ENCODE measurements around the gene ATXN1.

ATXN1 gene

DNA sequence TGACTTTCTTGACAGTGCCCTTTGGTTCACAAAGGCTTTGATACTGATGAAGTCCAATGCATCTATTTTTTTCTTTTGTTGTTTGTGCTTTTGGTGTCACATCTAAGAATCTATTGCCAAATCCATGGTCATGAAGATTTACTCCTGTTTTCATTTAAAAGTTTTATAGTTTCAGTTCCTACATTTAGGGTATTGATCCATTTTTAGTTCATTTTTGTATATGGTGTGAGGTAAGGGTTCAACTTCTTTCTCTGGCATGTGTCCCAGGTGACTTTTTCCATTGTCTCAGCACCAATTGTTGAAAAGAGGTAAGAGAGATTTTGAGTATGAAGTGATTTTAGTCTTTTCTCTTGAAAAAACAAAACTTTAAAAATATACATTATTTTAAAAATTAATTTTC lies 262.3 kb downstream of the ATXN1 start:
- DNase-seq (ENCODE audit: low read depth in 2 of 2) = no peak

DNA sequence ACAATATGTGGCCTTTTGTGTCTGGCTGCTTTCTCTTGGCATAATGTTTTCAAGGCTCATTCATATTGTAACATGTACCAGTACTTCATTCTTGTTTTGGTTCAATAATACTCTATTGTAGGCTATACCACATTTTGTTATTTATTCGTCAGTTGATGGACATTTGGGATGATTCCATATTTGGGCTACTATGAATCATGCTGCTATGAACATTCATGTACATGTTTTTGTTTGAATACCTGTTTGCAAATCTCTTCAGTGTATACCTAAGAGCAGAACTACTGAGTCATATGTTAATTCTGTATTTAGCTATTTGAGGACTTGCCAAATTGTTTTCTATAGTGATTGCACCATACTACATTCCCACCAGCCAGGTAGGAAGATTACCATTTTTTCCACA lies 263.0 kb downstream of the ATXN1 start:
- DNase-seq (ENCODE audit: low read depth in 2 of 2) = no peak

DNA sequence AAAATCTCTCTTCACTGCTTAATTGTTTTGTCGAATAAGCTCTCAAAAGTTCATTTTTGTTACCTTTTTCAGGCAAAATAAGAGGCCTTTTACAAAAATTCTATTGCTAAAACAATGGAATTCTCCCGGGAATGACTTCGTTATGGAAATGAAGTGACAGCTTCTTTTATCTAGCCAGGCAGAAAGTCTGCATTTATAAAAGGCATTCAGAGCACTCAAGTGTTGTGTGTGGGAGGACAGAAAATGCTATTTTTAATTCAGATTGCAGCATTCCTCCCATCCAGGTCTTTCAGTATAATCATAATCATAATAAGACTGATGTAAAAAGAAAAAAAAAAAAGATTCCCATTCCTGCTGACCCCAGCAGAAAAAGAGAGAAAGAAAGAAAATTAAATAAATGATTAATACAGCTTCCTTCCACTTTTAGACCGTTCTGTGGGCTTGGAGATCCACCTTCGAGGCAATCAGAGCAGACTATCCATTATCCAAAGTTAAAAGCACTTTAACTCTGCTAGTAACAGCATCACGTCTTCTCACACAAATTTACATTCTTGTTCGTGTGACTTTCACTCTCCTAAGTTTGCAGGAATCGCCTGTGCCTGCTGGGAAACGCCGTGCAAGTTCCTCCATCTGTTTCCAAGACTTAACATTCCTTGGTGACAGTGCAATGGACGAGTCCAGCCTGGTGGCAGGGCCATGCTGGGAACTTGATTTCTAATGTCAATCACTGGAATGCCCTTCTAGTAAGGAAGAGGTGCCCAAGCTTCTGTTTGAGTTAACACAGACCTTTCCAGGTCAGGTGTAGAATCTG lies 264.1 kb downstream of the ATXN1 start:
- DNase-seq (ENCODE audit: low read depth in 2 of 2) = no peak

DNA sequence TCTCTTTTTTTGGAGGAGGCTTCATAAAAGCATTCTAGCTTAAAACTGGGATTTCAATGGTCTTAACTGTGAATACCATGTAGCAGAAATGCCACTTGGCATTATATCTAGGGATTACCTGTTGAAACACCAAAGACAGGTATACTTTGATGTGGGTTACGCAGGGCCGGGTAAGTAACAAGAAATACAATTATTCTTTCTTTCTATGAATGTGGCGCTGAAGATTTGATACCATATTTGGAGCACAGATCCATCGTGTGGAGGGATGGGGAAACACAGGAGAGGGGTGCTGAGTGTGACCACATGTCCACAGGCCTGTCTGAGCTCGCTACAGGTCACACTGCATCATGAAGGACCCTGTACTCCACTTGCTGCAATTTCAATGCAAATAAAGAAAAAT lies 265.1 kb downstream of the ATXN1 start:
- DNase-seq (ENCODE audit: low read depth in 2 of 2) = no peak

DNA sequence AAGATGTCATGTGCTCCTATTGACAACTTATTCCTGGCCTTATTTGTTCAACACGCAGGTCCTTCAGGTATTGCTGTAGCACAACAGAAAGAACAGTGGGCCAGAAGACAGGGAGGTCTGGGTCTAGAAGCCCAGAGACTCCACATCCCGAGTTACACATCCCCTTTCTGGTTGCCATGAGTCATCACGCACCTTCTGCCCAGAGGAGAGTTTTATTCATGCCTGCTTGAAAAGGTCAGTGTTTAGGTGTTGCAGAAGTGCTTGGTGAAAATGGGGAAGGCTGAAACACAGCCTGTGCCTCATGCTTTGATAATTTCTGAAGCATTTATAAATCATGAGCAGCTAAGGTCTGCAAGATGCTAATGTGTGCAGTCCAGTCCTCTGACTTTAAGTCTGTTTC lies 266.5 kb downstream of the ATXN1 start:
- no peak for DNase-seq (ENCODE audit: low read depth in 2 of 2)

DNA sequence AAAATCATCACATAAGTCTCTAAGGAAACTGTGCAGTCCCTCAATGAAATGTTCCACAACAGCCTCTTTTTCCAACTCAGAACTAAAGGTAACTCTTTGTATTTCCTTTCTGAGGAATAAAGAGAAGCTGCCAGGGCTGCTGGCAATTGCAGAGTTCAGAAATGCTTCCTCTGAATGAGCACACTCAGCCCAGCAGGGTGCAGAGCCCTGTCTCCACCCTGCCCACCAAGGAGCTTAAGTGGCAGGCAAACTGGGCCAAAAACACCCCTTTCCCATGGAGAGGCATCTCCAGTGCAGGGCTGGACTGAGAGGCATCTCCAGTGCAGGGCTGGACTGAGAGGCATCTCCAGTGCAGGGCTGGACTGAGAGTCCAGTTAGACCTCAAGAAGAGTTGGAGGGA lies 267.5 kb downstream of the ATXN1 start:
- no peak for DNase-seq (ENCODE audit: low read depth in 2 of 2)

DNA sequence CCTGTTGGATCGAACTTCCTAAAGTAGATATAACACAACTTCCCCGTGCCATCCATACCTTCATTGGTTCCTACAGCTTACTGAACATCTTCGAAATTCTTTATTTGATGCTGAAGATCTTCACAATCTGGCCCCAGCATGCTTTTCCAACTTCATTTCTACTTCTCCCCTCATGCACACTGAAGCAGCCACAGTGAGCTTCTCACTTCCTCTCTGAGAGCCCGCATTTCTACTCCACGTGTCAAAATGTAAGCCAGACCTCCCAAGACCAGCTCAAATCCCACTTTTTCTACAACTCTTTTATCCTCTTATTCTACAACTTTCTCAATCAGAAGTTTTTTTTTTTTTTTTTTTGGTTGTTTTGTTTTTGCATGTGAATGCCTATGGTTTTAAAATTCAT lies 268.1 kb downstream of the ATXN1 start:
- no peak for DNase-seq (ENCODE audit: low read depth in 2 of 2)

DNA sequence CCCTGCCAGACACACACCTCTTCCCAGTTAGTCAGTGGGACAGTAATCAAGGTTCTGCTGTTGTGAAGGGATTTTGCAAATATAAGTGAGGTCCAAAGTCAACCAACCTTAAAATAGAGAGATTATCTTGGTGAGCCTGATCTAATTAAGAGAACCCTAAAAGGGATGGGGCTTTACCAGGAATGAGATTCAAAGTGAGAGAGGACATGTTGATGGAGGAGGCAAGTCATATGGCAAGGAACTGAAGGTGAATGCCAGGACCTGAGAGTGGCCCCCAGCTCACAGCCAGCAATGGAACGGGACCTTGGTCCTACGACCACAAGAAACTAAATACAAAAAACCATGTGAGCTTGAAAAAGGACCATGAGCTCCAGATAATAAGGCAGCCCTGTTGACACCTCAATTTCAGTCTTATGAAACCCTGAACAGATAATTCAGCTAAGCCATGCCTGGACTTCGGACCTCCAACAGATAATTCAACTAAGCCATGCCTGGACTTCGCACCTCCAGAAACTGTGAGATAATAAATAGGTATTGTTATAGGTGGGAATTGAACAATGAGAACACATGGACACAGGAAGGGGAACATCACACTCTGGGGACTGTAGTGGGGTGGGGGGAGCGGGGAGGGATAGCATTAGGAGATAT lies 269.5 kb downstream of the ATXN1 start:
- DNase-seq (ENCODE audit: low read depth in 2 of 2) = no peak

DNA sequence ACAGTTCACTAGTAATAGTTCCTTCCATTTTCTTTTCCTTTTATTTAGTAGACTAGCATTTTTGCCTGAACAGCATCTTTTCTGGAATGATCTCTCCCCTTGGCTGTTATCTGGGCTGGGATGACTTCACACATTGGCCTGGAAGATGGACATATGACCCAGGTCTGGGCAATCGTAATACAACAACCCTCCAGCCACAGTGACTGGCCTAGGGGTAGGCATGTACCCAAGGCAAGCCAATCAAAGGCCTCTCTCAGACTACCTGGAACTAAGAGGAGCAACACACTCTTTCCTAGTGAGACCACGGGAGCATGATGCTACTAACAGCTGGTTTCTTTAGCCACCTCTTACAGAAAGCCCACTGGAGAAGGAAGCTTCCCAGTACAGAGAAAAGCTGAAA lies 270.6 kb downstream of the ATXN1 start:
- no peak for DNase-seq (ENCODE audit: low read depth in 2 of 2)

DNA sequence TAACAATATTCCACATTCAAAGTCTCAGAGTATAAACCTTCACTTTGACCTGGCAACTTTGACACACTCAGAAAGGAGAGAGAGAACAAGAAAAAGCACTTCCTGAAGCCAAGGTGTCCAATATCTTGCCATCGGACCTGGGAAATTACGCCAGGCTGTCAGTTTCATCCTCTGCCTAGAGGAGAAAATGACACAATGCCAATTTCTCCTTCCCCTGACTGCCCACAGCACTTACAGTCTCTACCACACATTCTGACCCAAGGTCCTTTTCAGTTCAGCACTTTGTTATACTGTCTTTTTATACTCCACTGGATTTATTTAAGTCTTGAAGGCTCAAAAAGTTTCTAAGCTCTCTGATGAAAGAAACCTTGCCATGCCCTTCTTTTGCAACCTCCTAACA lies 272.4 kb downstream of the ATXN1 start:
- no peak for DNase-seq (ENCODE audit: low read depth in 2 of 2)

DNA sequence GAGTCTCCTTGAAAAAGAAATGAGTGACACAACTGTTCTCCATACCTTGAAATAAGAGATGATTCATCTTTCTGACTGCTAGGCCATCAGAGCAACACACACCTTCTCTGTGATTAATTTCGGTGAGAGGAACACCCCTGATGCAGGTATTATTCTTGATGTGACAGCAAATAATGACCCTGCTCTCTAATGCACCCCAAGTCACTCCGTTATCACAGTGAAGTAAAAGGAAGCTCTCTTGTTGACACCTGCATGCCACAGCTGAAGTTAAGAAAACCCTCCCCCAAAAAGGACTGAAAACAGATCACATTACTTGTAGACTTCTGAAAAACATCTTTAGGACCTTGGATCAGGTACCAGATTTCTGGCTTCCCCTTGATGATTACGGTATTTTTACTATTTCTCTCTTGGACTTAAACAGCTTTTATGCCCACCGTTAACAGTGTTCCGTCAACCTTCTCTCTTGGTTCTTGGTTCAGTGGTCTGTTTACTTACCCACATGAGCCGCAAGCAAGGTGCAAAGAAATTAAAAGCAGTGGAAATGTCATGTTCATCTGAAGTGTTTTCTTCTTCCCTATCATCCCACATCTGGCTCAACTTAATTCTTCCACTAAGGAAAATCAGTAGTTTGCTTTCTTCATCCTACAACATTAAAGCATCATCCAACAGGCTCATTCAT lies 273.1 kb downstream of the ATXN1 start:
- DNase-seq (ENCODE audit: low read depth in 2 of 2) = no peak

DNA sequence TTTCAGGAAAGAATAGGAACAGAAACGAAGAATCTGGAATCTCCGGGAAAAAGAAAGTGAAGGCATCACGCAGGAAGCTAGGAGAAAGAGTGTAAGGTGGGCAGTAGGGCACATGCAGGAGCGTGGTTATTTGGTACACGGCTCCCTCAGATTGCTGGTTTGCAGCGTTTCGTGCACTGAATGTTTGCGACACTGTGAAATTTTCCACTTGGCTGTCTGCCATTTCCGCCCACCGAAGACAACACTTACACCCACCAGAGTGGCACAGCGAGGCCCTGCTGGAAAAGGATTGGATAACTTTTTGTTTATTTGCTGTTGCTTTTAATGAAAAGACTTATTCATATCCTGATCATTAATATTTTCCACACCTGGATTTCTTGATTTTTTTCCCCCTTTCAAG lies 274.6 kb downstream of the ATXN1 start:
- DNase-seq (ENCODE audit: low read depth in 2 of 2) = peak; percentile 19 to 30

DNA sequence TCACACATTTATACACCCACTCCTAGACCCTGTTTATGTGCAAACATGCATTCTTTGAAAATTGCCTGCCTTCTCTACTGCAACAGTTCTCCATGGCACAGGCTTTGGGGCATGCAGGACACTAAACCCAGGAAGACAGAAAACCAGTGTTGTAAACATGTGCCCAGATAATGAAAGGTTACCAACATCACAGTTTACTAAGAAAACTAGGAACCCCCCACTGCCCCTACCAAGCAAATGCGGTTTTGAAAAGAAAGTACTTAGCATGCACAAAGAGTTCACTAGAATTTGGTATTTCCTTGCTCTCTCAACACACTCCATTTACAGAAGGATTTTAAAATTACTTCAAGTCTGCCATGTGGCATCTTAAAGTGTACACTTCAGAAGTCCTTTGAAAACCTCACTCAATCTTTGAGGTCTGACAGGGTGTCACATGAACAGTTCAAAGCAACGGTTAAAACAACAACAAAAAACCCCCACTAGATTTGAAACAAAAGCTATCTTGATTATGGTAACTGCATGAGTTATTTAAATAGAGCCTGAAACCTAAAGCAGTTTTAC lies 277.9 kb downstream of the ATXN1 start:
- DNase-seq (ENCODE audit: low read depth in 2 of 2) = no peak

DNA sequence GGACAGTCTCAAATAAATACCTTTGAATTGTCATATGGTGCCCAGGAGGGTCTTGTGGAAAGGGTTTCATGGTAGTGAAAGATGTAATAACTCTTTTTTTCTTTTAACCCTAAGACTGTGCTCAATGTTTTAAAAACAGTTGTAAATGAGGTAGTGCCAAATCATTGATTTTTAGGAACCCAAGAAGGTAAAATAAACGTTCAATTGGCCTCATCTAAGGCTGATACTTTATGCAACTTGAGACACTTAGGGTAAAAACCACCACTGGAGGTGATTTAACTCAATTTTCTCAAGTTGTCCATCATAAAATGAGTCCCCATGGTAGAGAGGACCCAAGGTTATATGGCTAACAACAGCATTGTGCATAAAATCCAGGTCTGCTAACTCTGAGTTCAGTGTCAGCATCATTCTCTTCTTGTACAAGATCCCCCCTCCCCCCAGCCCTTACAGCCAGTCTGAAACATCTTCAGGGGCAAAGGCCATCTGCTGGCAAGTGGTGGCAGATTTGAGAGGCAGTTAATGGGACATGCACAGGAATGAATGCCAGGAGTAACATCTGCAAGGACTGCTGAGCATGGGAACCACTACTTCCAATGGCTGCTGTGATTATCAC lies 278.5 kb downstream of the ATXN1 start:
- no peak for DNase-seq (ENCODE audit: low read depth in 2 of 2)

DNA sequence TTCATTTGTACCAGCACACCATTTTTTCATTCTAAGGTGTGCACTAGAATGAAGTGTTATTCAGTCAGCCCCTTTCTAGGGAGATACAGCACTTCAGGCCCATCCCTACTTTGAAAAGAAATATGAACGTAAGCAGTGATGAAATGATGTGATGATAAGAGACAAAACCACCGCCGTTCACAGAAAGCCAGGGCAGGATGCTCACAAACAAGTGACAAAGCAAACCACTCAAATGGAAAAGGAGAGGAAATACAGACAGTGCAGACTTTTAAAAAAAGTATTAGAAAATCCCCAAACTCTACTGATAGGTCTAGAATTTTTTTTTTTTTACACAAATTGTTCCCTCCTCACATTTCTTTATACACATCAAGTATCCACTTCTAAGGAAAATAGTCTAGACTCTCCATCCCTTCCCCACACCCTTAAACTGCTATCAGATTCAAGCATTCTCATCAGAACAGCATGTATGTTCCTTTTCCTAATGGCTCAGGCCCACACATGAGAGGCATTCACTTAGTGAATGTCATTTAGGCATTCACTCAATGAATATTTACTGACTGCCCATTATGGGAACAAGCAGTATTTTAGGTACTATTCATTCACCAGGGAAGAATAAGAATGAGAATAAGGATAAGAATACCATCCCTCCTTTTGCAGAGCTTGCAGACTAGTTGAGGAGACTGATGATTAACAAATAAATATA lies 279.4 kb downstream of the ATXN1 start:
- DNase-seq (ENCODE audit: low read depth in 2 of 2) = no peak

DNA sequence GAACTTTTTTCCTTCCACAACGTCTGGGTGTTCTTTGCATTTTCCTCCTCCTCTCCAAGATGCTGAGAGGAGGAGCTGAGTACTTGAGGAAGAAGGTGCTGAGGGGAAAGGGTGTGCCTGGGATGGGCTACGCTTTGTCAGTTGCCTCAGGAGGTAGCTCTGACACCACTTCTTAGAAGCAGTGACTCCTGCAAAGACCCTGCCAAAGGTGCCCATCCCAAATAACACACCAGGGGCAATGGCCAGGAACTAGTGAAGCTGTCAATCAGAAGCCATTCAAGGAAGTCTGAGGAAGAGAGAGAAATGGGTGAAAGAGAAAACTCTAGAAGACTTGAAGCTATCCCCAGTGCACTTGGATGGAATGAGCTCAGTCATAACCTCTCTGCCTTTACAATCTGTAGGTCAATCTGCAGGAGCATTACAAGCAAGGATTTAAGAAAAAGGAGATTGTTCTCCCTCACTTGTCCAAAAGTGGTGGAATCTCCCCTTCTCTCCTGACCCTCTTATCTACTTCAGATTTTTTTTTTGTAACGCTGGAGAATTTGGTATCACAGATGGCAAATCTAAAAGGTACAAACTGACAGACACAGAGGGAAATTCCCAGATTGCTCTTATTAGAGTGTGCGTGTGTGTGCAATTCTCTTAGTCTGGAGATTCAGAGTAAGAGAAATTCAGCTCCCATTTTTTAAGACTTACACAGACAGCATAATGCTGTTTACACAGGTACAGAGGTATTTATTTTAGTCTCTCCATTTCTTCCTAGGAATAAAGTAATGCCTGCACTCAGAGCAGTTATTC lies 280.3 kb downstream of the ATXN1 start:
- DNase-seq (ENCODE audit: low read depth in 2 of 2) = no peak

DNA sequence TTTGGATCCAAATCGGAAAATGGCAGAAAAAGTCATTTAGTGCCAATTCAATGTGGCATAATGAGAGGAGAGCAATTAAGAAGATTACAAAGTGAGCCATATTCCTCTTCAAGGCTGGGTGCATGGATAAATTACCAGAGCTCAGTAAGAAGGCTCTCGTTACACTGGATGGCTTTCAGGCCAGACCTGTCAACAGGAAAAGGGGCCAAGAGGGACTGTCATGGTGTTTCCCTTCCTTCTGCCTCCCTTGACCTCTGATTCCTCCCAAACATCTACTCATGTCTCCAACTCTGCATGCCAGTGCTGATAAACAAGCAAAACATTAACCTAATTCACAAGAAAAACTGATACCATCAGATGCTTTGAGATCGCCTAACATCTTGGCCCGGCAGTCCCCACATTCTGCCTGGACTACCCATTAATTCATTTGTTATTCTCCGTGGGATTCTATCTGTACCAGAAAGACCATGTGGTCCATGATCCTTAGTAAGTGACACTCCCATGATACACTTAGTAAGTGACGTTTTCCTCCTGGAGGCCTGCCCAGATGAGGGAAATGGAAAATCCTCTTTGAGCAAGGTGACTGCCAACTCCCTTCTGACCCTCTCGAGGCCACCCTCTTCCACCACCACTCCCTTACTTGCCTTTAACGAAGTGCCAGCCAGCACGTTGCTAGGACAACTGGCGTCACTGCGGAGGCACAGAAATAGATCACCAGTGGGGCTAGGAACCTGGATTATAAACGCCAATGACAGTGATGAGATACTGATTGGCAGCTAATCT lies 283.7 kb downstream of the ATXN1 start:
- no peak for DNase-seq (ENCODE audit: low read depth in 2 of 2)

DNA sequence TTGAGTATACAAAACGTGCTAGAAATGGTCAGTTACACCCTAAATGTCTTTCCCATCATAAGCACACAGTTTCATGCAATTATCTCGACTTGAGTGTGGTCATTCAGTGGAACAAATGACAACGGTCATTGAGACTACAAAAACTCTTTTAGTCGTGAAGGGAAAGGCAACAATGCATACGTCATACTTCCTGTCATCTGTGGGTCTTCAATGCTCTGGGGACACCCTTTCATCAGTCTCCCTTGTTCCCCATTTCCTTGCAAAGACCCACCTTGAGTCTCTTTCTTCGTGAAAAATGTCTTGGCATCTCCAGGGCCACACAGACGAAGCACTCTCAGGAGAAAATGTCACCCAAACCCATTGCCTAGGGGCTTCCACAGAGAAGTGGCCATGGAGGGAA lies 284.4 kb downstream of the ATXN1 start:
- no peak for DNase-seq (ENCODE audit: low read depth in 2 of 2)

DNA sequence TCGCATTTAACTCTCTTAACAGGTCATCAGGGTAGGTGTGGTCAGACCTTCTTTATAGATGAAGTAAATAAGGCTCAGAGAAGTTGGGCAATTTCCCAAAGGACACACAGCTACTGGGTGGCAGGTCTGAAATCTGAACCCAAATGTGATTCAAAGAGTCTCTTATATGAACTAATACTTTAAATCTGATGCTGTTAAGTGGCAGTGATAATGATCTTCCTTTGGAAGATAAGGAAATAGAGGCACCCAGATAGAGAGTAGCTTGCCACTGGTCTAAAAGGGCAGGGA lies 285.8 kb downstream of the ATXN1 start:
- DNase-seq (ENCODE audit: low read depth in 2 of 2) = no peak

DNA sequence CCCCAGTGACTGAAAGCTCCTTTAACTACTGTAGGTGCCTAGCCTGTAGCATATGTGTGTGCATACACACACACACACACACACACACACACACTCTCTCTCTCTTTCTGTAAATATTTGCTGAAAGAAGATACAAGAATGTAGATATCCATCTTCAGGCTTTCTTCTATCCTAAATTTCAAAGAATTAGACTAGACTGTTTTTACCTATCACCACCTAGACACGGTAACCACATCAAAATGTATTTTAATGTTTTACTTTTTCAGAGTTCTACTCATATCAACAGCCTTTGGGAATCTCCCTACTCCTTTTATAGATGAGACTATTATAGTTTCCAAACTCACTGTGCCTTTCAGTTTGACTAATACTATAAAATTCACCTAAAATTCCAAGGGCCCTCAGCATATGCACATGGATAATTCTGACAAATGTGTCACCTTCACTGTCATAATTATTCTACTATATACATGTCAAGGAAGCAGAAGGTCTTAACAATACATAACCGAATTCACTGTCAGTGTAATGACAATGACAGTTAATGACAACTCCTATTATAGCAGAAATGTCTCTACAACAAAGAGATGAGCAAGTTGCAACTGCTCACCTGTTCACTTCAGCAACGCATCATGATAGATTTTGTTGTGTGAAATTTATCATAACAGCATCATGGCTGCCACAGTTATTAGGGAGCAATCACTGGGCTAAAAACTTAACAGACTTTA lies 286.3 kb downstream of the ATXN1 start:
- DNase-seq (ENCODE audit: low read depth in 2 of 2) = no peak
